ENCODE data around the gene TRIM45. TPM values are rescaled to one million over a fixed set of nuclear protein-coding genes. Genes with fewer than 3 reads are reported as not detected.
A peak's percentile ranks its signal among the peaks of the same experiment; 100 is the strongest.

Gene TRIM45
- 8.5 TPM for total RNA-seq

DNA sequence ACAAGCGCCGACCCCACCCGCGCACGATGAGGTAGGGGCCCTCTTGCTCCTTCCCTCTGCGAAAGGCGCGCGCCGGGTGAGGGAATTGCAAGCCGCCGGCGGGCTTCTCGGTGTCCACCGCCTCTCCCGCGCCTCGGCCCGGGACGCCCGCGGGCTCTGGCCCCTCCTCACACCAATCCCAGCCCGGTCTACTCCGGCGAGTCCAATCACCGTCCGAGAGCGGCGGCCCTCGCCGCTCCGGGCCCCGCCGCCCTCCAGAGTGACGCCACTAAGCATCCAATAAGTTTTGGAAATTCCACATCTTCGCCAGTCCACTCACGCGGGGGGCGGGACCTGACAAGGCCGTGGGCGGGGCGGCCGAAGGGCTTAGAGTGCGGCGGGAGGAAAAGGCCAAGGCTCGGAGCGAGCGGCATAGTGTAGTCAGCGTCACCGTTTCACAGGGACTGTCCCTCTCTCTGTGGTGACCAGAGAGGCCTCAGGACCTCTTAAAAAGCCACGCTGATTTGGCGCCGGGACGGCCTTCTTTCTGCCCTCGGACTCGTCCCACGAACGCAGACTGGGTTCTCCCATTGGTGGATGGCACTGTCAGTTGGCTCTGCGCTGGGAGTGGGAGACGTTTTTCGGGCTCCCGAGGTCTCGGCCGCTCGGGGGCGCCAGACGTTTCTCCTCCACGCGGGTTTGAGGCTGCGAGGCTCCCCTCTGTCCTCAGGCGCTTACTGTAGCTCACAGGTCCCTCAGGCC lies at the start of gene TRIM45:
Gene TRIM45, minus strand, starts transcription at position 161 of the 741 bp plus-strand sequence. CDS start 548 bp downstream, outside the sequence.

Small RNAs within 50 kb of the gene (small RNA-seq; reads per million reads assigned to genes)
- gene MIR942 (ENCODE audit: low replicate concordance), result 0.89 reads per million, percentile 66 among the genes with 10 or more reads in this experiment

Other genes starting within 250 kb of the TRIM45 start
- 57.6 TPM for gene PTGFRN, start 211.8 kb downstream of the TRIM45 start, total RNA-seq
- gene CD101, start 120.0 kb downstream of the TRIM45 start, total RNA-seq, result 4.4 TPM
- 7.8 TPM for gene TTF2, start 61.4 kb downstream of the TRIM45 start, total RNA-seq
- 0.31 TPM for gene VTCN1, start 89.2 kb upstream of the TRIM45 start, total RNA-seq
- 104 TPM for gene MAN1A2, start 245.7 kb upstream of the TRIM45 start, total RNA-seq

All from parietal lobe (tissue), 2 donors.